SIG-M5 treated with dmso at 0.1 percent for 504 hours (cell line): ENCODE results near the gene PRIMPOL.
"Not testable (repeated sequence)": the region's sequence is repeated elsewhere in the genome, so short reads cannot be mapped to it uniquely, and the experiment has no call there.

Source experiments
- DNase-seq: peaks from one replicate; lab custom pipeline; 2025; ENCODE audit not compliant: unreplicated experiment; lab: John Stamatoyannopoulos, UW

PRIMPOL gene

GRCh38 chr4:184636144-184636543 lies 13.4 kb upstream of the PRIMPOL start:
- DNase-seq = no peak

- no peak for DNase-seq
These were observed 12.6 kb upstream of the PRIMPOL start for GRCh38 chr4:184636897-184637296.

- no peak for DNase-seq
These were observed 8.5 kb upstream of the PRIMPOL start for GRCh38 chr4:184641022-184641421.

- DNase-seq = no peak
These were observed 8.1 kb upstream of the PRIMPOL start for GRCh38 chr4:184641451-184641850.

- DNase-seq = no peak
These were observed 5.8 kb upstream of the PRIMPOL start for GRCh38 chr4:184643731-184644130.

- DNase-seq = no peak
These were observed 4.8 kb upstream of the PRIMPOL start for GRCh38 chr4:184644553-184645307.

- no peak for DNase-seq
These were observed 3.5 kb upstream of the PRIMPOL start for GRCh38 chr4:184645904-184646610.

GRCh38 chr4:184647266-184648053 lies 2.1 kb upstream of the PRIMPOL start:
- no peak for DNase-seq

- no peak for DNase-seq
These were observed 1.6 kb upstream of the PRIMPOL start for GRCh38 chr4:184648054-184648312.

GRCh38 chr4:184648313-184649025 lies 1.1 kb upstream of the PRIMPOL start:
- peak; percentile 39 for DNase-seq

- peak; percentile 19 for DNase-seq
These were observed 675 bp downstream of the PRIMPOL start for GRCh38 chr4:184649971-184650855.

- DNase-seq = no peak
These were observed 2.4 kb downstream of the PRIMPOL start for GRCh38 chr4:184651899-184652298.

- not testable (repeated sequence) for DNase-seq
These were observed 3.1 kb downstream of the PRIMPOL start for GRCh38 chr4:184652681-184653080.

GRCh38 chr4:184653650-184654049 lies 4.1 kb downstream of the PRIMPOL start:
- no peak for DNase-seq

GRCh38 chr4:184655889-184656869 lies 6.6 kb downstream of the PRIMPOL start:
- no peak for DNase-seq

- DNase-seq = no peak
These were observed 7.6 kb downstream of the PRIMPOL start for GRCh38 chr4:184657144-184657543.

GRCh38 chr4:184657820-184658219 lies 8.3 kb downstream of the PRIMPOL start:
- not testable (repeated sequence) for DNase-seq

- DNase-seq = no peak
These were observed 11.4 kb downstream of the PRIMPOL start for GRCh38 chr4:184660978-184661377.

- no peak for DNase-seq
These were observed 12.7 kb downstream of the PRIMPOL start for GRCh38 chr4:184662236-184662635.
